ENCODE data around the gene ADGRL3.

ADGRL3 gene

GRCh38 chr4:61397174-61397573 lies 197.0 kb downstream of the ADGRL3 start:
- H3K27me3 ChIP-seq (ENCODE audit: insufficient read depth, low read length), result no peaks in the 10 kb centered on the region
- H2AFZ ChIP-seq (ENCODE audit: low read depth, low read length), result no peak overlapping the region
- no peaks in the 10 kb centered on the region for H3K36me3 ChIP-seq (ENCODE audit: insufficient read depth, low read length)
- H3K4me3 ChIP-seq (ENCODE audit: low read length), result no peak overlapping the region
- peaks cover 26% of the 10 kb centered on the region for H3K4me1 ChIP-seq (ENCODE audit: insufficient read depth, low read length)
- H3K9me3 ChIP-seq (ENCODE audit: low read length), result no peaks in the 10 kb centered on the region

DNA sequence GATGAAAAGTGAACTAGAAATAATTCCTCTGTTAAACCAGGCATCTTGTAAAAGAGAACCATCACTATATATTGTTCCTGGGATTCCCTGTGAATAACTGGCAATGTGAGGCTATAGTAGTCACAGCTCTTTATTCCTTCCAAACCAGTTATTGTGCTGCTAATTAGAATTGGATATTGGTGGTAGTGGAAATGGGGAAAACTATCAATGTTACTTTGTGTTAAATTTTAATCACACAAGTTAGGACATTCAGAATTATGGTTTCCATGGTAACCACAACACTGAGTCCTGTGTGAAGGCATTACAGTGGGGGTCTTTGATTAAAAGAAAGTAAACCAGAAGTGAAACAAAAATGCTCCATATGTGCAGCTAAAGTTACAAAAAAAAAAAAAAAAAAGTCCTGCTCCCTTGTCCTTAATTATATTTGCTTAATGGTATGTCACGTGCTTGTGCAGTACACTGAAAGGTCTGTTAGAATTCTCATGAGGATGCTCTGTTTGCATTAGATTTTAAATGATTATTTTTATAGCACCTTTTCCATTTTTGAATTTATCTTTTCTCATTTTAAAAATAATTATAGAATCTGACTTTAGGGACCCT lies 200.4 kb downstream of the ADGRL3 start:
- Histone ChIP-seq H3K36me3 (ENCODE audit: insufficient read depth, low read length) (no peaks in the 10 kb centered on the region), H3K4me1 (ENCODE audit: insufficient read depth, low read length) (peaks cover 26% of the 10 kb centered on the region), H3K9me3 (ENCODE audit: low read length) (no peaks in the 10 kb centered on the region), H3K27me3 (ENCODE audit: insufficient read depth, low read length) (no peaks in the 10 kb centered on the region), H2AFZ (ENCODE audit: low read depth, low read length) (no peak overlapping the region), H3K4me3 (ENCODE audit: low read length) (no peak overlapping the region)

- Histone ChIP-seq H2AFZ (ENCODE audit: low read depth, low read length) (no peak overlapping the region), H3K27me3 (ENCODE audit: insufficient read depth, low read length) (no peaks in the 10 kb centered on the region), H3K9me3 (ENCODE audit: low read length) (no peaks in the 10 kb centered on the region), H3K36me3 (ENCODE audit: insufficient read depth, low read length) (no peaks in the 10 kb centered on the region), H3K4me1 (ENCODE audit: insufficient read depth, low read length) (peaks cover 26% of the 10 kb centered on the region), H3K4me3 (ENCODE audit: low read length) (no peak overlapping the region)
Observed at GRCh38 chr4:61401771-61402170, 201.6 kb downstream of the ADGRL3 start.

- H3K9me3 ChIP-seq (ENCODE audit: low read length), result no peaks in the 10 kb centered on the region
- H2AFZ ChIP-seq (ENCODE audit: low read depth, low read length), result no peak overlapping the region
- H3K36me3 ChIP-seq (ENCODE audit: insufficient read depth, low read length), result no peaks in the 10 kb centered on the region
- no peak overlapping the region for H3K4me3 ChIP-seq (ENCODE audit: low read length)
- peaks cover 20% of the 10 kb centered on the region for H3K4me1 ChIP-seq (ENCODE audit: insufficient read depth, low read length)
- H3K27me3 ChIP-seq (ENCODE audit: insufficient read depth, low read length), result no peaks in the 10 kb centered on the region
Observed at GRCh38 chr4:61405307-61405706, 205.2 kb downstream of the ADGRL3 start.

DNA sequence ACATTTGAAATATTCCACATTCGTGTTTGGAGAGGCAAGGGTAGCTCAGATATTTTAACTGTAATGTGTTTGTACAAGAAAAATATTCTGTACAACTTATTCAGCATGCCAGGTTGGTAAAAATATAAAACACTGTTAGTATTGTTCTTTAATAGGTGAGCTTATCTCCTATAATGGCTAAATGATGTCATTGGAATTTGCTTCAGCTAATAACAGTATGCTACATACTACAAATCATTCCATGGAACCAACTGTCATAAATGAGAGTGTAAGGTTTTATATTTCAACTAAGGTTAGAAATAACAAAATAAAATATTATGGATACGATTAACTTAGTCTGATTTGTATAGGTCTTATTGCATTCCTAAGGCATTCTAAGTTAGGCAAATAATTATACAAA lies 206.6 kb downstream of the ADGRL3 start:
- no peak overlapping the region for H3K4me3 ChIP-seq (ENCODE audit: low read length)
- no peaks in the 10 kb centered on the region for H3K36me3 ChIP-seq (ENCODE audit: insufficient read depth, low read length)
- H3K27me3 ChIP-seq (ENCODE audit: insufficient read depth, low read length), result no peaks in the 10 kb centered on the region
- no peak overlapping the region for H2AFZ ChIP-seq (ENCODE audit: low read depth, low read length)
- no peaks in the 10 kb centered on the region for H3K9me3 ChIP-seq (ENCODE audit: low read length)
- H3K4me1 ChIP-seq (ENCODE audit: insufficient read depth, low read length), result peaks cover 8% of the 10 kb centered on the region

- no peaks in the 10 kb centered on the region for H3K27me3 ChIP-seq (ENCODE audit: insufficient read depth, low read length)
- H2AFZ ChIP-seq (ENCODE audit: low read depth, low read length), result no peak overlapping the region
- H3K36me3 ChIP-seq (ENCODE audit: insufficient read depth, low read length), result no peaks in the 10 kb centered on the region
- peaks cover 8% of the 10 kb centered on the region for H3K4me1 ChIP-seq (ENCODE audit: insufficient read depth, low read length)
- no peak overlapping the region for H3K4me3 ChIP-seq (ENCODE audit: low read length)
- no peaks in the 10 kb centered on the region for H3K9me3 ChIP-seq (ENCODE audit: low read length)
Observed at GRCh38 chr4:61407642-61408618, 207.8 kb downstream of the ADGRL3 start.

GRCh38 chr4:61408861-61409260 lies 208.7 kb downstream of the ADGRL3 start:
- Histone ChIP-seq H3K4me1 (ENCODE audit: insufficient read depth, low read length) (peaks cover 8% of the 10 kb centered on the region), H2AFZ (ENCODE audit: low read depth, low read length) (no peak overlapping the region), H3K4me3 (ENCODE audit: low read length) (no peak overlapping the region), H3K9me3 (ENCODE audit: low read length) (no peaks in the 10 kb centered on the region), H3K27me3 (ENCODE audit: insufficient read depth, low read length) (no peaks in the 10 kb centered on the region), H3K36me3 (ENCODE audit: insufficient read depth, low read length) (no peaks in the 10 kb centered on the region)

DNA sequence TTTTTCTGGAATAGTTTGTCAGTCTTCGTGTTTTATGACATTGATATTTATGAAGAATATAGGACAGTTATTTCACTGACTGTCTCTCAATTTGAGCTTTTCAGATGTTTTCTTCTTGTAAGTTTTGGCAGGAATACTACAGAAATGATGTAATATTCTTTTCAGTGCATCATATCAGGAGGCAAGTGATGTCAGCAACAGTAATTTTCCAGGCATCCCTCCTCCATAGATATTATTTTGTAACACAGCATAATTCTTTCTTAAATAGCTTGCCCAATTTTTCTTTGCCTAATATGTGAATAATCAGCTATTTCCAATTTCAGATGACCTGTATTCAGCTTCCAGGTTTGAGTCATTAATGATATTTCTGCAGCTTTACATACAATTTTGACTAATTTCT lies 211.1 kb downstream of the ADGRL3 start:
- no peaks in the 10 kb centered on the region for H3K9me3 ChIP-seq (ENCODE audit: low read length)
- no peak overlapping the region for H2AFZ ChIP-seq (ENCODE audit: low read depth, low read length)
- peaks cover 8% of the 10 kb centered on the region for H3K4me1 ChIP-seq (ENCODE audit: insufficient read depth, low read length)
- no peaks in the 10 kb centered on the region for H3K27me3 ChIP-seq (ENCODE audit: insufficient read depth, low read length)
- H3K36me3 ChIP-seq (ENCODE audit: insufficient read depth, low read length), result no peaks in the 10 kb centered on the region
- H3K4me3 ChIP-seq (ENCODE audit: low read length), result no peak overlapping the region

DNA sequence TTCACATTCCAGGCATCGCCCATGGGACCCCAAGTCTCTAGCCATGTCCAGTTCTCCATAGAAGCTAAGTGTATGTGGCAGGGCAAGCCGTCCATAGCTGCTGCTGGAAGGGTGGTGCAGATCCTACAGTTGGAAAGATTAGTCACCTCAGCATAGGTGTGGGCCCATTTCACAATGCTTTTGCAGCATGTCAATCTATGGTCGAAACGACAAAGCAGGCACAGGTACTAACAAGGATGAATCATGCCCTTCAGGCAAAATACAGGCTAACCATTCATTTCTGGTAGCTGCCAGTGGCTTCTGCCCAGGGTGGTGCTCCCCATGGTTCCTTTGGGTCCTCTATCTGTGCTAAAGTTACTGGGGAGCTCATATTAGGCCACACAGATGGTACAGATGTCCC lies 225.2 kb downstream of the ADGRL3 start:
- Histone ChIP-seq H2AFZ (ENCODE audit: low read depth, low read length) (no peak overlapping the region), H3K4me1 (ENCODE audit: insufficient read depth, low read length) (no peaks in the 10 kb centered on the region), H3K4me3 (ENCODE audit: low read length) (no peak overlapping the region), H3K36me3 (ENCODE audit: insufficient read depth, low read length) (no peaks in the 10 kb centered on the region), H3K27me3 (ENCODE audit: insufficient read depth, low read length) (no peaks in the 10 kb centered on the region), H3K9me3 (ENCODE audit: low read length) (peaks cover 10% of the 10 kb centered on the region)

DNA sequence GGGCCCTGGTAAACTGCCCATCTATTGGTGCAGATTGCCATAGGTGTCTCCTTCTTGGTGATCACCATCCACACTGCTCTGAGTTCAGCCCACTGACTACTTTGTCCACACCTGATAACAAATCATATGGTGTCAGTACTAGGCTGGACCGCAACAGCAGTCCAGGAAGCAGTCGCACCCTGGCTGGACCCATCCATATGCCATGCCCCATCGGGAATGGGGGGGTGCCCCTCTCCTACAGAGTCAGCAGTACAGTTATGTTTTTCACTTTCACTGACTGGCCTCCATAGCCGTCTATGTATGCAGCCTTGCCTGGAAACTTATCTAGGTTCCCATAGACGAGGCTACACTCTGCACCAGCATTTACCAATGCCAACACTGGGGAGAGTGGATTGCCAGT lies 226.1 kb downstream of the ADGRL3 start:
- Histone ChIP-seq H3K27me3 (ENCODE audit: insufficient read depth, low read length) (no peaks in the 10 kb centered on the region), H2AFZ (ENCODE audit: low read depth, low read length) (no peak overlapping the region), H3K36me3 (ENCODE audit: insufficient read depth, low read length) (no peaks in the 10 kb centered on the region), H3K9me3 (ENCODE audit: low read length) (peaks cover 10% of the 10 kb centered on the region), H3K4me3 (ENCODE audit: low read length) (no peak overlapping the region), H3K4me1 (ENCODE audit: insufficient read depth, low read length) (no peaks in the 10 kb centered on the region)

- H3K4me3 ChIP-seq (ENCODE audit: low read length), result no peak overlapping the region
- no peak overlapping the region for H2AFZ ChIP-seq (ENCODE audit: low read depth, low read length)
- H3K36me3 ChIP-seq (ENCODE audit: insufficient read depth, low read length), result no peaks in the 10 kb centered on the region
Observed at GRCh38 chr4:61427099-61427817, 227.1 kb downstream of the ADGRL3 start.

DNA sequence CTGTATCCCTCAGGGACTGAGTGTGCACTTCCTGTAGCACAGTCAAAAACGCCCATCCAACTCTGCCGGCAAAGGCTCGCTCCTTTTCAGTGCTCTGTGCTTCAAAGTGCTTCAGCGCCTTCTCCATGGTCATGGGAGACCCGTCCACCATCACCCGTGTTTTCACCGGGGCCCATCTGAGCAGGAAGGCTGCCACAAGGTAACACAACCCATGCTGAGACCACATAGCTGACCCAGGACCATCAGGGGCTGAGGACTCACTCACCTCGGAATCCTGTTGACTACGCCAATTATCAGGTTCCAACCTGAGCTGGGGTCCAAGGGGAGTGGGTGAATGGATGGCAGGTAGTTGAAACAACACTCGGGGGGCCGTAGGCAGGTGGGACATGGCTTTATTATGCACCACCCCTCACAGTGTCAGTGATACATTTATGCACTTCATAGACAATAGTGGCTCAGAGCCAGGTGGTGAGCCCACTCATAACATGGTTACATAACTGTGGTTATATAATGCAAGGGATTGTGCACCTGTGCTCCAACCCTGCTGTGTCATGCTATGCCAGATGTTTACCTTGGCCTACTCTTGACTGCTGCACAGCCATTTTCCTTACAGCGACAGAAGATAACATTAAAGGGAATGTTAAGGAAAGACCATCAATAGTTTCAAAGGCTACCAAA lies 227.8 kb downstream of the ADGRL3 start:
- Histone ChIP-seq H3K4me1 (ENCODE audit: insufficient read depth, low read length) (no peaks in the 10 kb centered on the region), H3K9me3 (ENCODE audit: low read length) (peaks cover 10% of the 10 kb centered on the region), H3K27me3 (ENCODE audit: insufficient read depth, low read length) (no peaks in the 10 kb centered on the region), H3K4me3 (ENCODE audit: low read length) (no peak overlapping the region), H2AFZ (ENCODE audit: low read depth, low read length) (no peak overlapping the region), H3K36me3 (ENCODE audit: insufficient read depth, low read length) (no peaks in the 10 kb centered on the region)

More at GRCh38 chr4:61427099-61427817, 227.1 kb downstream of the ADGRL3 start:
- H3K4me1 ChIP-seq (ENCODE audit: insufficient read depth, low read length), result no peaks in the 10 kb centered on the region
- H3K27me3 ChIP-seq (ENCODE audit: insufficient read depth, low read length), result no peaks in the 10 kb centered on the region
- H3K9me3 ChIP-seq (ENCODE audit: low read length), result peaks cover 10% of the 10 kb centered on the region
